ENCODE measurements around the gene C22orf23.
A peak's percentile ranks its signal among the peaks of the same experiment; 100 is the strongest.
"Not testable (repeated sequence)": the region's sequence is repeated elsewhere in the genome, so short reads cannot be mapped to it uniquely, and the experiment has no call there.

C22orf23 gene

DNA sequence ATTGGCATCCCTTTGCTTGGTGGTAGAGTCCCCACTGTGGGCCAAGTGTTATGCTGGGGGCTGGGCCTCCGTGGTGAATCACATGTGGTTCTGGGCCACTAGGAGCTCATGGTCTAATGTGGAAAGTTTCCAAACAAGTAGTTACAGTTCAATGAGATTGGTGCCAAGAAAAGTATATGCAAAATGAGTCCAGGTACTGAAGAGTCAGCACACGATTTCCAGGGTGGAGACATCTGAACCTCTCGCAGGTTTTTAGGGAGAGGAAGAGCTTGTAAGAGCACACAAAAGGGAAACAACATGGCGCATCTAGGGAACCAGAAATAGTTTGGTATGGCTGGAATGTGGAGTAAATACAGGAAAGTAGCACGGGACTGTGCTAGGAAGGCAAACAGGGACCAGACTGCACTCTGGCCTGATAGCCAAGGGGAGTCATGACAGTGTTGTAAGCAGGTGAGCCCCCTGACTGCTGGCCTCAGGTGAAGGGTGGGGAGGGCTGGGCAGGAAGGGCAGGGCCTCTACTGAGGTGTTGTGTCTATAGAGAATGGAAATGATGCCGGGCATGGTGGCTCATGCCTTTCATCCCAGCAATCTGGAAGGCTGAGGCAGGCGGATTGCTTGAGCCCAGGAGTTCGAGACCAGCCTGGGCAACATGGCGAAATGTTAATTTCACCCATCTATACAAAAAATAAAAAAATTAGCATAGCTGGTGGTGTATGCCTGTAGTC is 12.7 kb upstream of the C22orf23 start:
- Histone ChIP-seq H3K4me1 (ENCODE audit: control insufficient read depth, insufficient read depth, low read length) (peaks cover 3% of the 10 kb centered on the region), H3K36me3 (ENCODE audit: control insufficient read depth, insufficient read depth, low read length) (peaks cover 17% of the 10 kb centered on the region), H3K27me3 (ENCODE audit: control insufficient read depth, insufficient read depth, low read length) (no peaks in the 10 kb centered on the region), H3K9me3 (ENCODE audit: control insufficient read depth, low read length) (no peaks in the 10 kb centered on the region), H3K4me3 (ENCODE audit: low read length) (no peak overlapping the region), H3K9ac (ENCODE audit: low read length) (no peak overlapping the region)

DNA sequence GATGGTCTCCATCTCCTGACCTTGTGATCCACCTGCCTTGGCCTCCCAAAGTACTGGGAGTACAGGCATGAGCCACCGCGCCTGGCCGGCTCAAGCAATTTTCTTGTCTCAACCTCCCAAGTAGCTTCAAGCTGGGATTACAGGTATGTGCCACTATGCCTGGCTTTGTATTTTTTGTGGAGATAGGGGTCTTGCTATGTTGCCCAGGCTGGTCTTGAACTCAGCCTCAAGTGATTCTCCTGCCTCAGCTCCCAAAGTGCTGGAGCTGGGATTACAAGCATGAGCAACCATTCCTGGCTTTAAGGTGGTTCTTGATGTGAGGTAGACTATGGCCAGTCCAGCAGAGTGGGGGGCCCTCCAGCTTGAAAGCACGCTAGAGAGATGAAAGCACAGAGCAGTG is 7.7 kb upstream of the C22orf23 start:
- Histone ChIP-seq H3K36me3 (ENCODE audit: control insufficient read depth, insufficient read depth, low read length) (peaks cover 4% of the 10 kb centered on the region), H3K9me3 (ENCODE audit: control insufficient read depth, low read length) (no peaks in the 10 kb centered on the region), H3K27me3 (ENCODE audit: control insufficient read depth, insufficient read depth, low read length) (no peaks in the 10 kb centered on the region), H3K4me1 (ENCODE audit: control insufficient read depth, insufficient read depth, low read length) (peaks cover 3% of the 10 kb centered on the region), H3K9ac (ENCODE audit: low read length) (no peak overlapping the region), H3K4me3 (ENCODE audit: low read length) (no peak overlapping the region)

DNA sequence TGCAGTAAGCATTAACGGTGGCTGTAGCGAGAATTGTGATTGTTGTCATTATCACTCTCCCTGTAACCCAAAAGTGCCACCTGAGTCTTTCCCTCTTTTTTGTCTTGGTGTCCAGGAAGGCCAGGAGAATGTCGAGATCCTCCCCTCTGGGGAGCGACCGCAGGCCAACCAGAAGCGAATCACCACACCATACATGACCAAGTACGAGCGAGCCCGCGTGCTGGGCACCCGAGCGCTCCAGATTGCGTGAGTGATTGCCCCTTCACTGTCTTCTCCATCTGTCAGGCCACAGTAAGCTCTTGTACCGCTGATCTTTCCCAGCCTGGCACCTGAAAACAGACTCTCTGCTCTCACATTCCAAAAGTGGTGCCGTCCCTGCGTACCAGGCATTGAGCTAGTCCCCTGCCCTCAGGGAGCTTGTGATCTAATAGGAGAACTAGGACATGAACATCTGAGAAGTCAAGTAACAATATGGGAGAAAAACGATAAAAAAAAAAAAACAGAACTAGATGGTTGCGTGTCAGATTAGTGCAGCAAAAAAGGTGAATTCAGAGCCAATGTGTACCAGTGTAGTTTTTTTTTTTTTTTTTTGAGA is 5.9 kb upstream of the C22orf23 start:
- H3K27me3 ChIP-seq (ENCODE audit: control insufficient read depth, insufficient read depth, low read length) = no peaks in the 10 kb centered on the region
- H3K4me1 ChIP-seq (ENCODE audit: control insufficient read depth, insufficient read depth, low read length) = peaks cover 7% of the 10 kb centered on the region
- H3K36me3 ChIP-seq (ENCODE audit: control insufficient read depth, insufficient read depth, low read length) = peaks cover 4% of the 10 kb centered on the region
- no peak overlapping the region for H3K9ac ChIP-seq (ENCODE audit: low read length)
- H3K4me3 ChIP-seq (ENCODE audit: low read length) = no peak overlapping the region
- no peaks in the 10 kb centered on the region for H3K9me3 ChIP-seq (ENCODE audit: control insufficient read depth, low read length)

DNA sequence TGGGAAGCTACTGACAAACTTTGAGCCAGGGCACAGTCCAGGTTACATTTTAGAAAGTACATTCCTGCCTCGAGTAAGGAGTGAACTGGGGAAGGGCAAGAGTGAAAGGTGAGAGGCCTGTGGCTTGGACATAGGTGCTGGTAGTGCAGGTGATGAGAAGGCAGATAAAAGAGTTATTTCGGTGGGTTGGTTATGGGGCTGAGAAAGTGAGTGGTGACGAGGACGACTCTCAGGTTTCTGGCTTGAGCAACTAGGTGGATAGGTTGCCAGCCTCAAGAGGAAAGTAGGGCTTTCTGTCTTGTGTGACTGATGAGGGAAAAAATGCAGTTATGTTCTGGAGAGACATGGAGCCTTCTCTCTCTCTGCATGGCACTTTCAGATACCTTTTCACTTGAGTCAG is 3.8 kb upstream of the C22orf23 start:
- Histone ChIP-seq H3K4me1 (ENCODE audit: control insufficient read depth, insufficient read depth, low read length) (peaks cover 18% of the 10 kb centered on the region), H3K4me3 (ENCODE audit: low read length) (no peak overlapping the region), H3K9me3 (ENCODE audit: control insufficient read depth, low read length) (no peaks in the 10 kb centered on the region), H3K27me3 (ENCODE audit: control insufficient read depth, insufficient read depth, low read length) (peaks cover 3% of the 10 kb centered on the region), H3K9ac (ENCODE audit: low read length) (no peak overlapping the region), H3K36me3 (ENCODE audit: control insufficient read depth, insufficient read depth, low read length) (peaks cover 3% of the 10 kb centered on the region)

DNA sequence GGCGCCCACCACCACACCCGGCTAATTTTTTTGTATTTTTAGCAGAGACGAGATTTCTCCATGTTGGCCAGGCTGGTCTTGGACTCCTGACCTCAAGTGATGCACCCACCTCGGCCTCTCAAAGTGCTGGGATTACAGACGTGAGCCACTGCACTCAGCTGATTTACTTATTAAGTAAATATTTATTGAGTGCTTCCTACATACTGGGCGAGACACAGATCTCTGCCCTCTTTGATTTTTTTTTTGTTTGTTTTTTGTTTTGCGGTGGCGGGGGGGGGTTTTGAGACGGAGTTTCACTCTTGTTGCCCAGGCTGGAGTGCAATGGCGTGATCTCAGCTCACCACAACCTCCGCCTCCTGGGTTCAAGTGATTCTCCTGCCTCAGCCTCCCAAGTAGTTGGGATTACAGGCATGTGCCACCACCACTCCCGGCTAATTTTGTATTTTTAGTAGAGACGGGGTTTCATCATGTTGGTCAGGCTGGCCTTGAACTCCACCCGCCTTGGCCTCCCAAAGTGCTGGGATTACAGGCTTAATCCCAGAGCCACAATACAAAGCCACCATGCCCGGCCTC is 2.5 kb upstream of the C22orf23 start:
- not testable (repeated sequence) for H3K36me3 ChIP-seq (ENCODE audit: control insufficient read depth, insufficient read depth, low read length); H3K4me3 ChIP-seq (ENCODE audit: low read length); H3K9me3 ChIP-seq (ENCODE audit: control insufficient read depth, low read length); H3K9ac ChIP-seq (ENCODE audit: low read length); H3K27me3 ChIP-seq (ENCODE audit: control insufficient read depth, insufficient read depth, low read length)
- peaks cover 18% of the 10 kb centered on the region for H3K4me1 ChIP-seq (ENCODE audit: control insufficient read depth, insufficient read depth, low read length)

DNA sequence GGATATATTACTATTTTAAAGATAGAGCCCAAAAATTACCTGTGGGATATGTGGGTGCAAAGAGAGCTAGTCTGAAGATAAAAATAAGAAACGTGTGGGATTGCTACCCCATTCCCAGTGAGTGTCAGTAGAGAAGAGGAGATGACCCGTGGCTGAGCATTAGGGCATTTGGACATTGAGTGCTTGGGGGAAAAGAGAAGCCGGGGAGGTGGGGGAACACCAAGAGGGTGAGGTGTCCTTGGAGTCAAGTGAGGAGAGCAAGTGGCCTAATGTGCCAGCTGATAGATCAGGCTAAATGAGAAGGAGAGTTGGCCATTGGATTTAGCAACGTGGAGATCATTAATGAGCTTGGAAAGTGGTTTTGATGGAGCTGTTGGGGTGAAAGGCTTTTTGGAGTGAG is 1.3 kb upstream of the C22orf23 start:
- peaks cover 18% of the 10 kb centered on the region for H3K4me1 ChIP-seq (ENCODE audit: control insufficient read depth, insufficient read depth, low read length)
- peaks cover 3% of the 10 kb centered on the region for H3K27me3 ChIP-seq (ENCODE audit: control insufficient read depth, insufficient read depth, low read length)
- no peak overlapping the region for H3K4me3 ChIP-seq (ENCODE audit: low read length)
- H3K9me3 ChIP-seq (ENCODE audit: control insufficient read depth, low read length) = no peaks in the 10 kb centered on the region
- no peak overlapping the region for H3K9ac ChIP-seq (ENCODE audit: low read length)
- no peaks in the 10 kb centered on the region for H3K36me3 ChIP-seq (ENCODE audit: control insufficient read depth, insufficient read depth, low read length)

DNA sequence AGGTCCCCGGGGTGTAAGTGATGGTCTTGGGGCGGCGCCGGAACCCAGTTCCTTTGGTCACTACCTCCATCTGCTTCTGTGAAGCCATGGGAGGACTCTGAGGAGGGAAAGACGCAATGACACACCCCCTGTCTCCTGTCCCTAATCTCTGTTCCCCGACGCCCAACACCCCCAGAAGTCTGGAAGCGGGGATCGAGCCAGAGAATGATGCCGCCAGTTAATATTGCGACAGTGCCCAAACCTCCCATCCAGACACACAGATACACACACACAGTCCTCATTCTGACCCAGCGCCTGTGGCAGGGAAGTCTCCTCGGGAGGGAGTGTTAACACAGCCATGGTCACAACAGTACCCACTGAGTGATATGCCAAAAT is 352 bp downstream of the C22orf23 start:
- Histone ChIP-seq H3K36me3 (ENCODE audit: control insufficient read depth, insufficient read depth, low read length) (no peaks in the 10 kb centered on the region), H3K4me1 (ENCODE audit: control insufficient read depth, insufficient read depth, low read length) (peaks cover 18% of the 10 kb centered on the region), H3K9ac (ENCODE audit: low read length) (peak overlapping the region; percentile 93), H3K9me3 (ENCODE audit: control insufficient read depth, low read length) (no peaks in the 10 kb centered on the region), H3K27me3 (ENCODE audit: control insufficient read depth, insufficient read depth, low read length) (peaks cover 3% of the 10 kb centered on the region), H3K4me3 (ENCODE audit: low read length) (peak overlapping the region; percentile 95)

DNA sequence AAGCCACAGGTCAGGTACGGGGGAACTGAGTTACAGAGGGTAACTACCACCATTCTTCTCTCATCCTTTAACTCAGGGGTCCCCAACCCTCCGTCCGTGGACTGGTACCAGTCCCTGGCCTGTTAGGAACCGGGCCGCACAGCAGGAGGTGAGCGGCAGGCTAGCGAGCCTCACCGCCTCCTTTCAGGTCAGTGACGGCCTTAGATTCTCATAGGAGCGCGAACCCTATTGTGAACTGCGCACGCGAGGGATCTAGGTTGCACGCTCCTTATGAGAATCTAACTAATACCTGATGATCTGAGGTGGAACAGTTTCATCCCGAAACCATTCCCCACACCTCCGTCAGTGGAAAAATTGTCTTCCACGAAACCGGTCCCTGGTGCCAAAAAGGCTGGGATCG is 772 bp downstream of the C22orf23 start:
- Histone ChIP-seq H3K4me1 (ENCODE audit: control insufficient read depth, insufficient read depth, low read length) (peaks cover 18% of the 10 kb centered on the region), H3K4me3 (ENCODE audit: low read length) (peak overlapping the region; percentile 95), H3K9ac (ENCODE audit: low read length) (peak overlapping the region; percentile 93)
- not testable (repeated sequence) for H3K36me3 ChIP-seq (ENCODE audit: control insufficient read depth, insufficient read depth, low read length); H3K27me3 ChIP-seq (ENCODE audit: control insufficient read depth, insufficient read depth, low read length); H3K9me3 ChIP-seq (ENCODE audit: control insufficient read depth, low read length)

DNA sequence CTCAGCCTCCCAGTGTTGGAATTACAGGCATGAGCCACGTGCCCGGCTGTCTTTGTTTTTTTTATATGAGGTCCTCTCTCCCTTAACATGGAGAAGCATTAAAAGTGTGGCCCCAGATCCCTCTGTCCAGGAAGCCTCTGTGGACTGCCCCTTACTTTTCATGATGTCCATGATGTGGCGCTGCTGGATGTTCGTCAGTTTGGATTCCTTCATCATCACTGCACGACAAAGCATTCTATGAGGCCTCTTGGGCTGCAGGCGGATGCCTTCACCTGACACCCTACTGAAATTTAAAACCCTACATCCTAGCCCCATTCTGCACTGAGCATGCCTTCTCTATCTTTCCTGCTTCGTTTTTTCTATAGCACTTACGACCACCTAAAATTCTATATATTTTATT is 2.1 kb downstream of the C22orf23 start:
- H3K4me3 ChIP-seq (ENCODE audit: low read length) = no peak overlapping the region
- no peak overlapping the region for H3K9ac ChIP-seq (ENCODE audit: low read length)
- H3K9me3 ChIP-seq (ENCODE audit: control insufficient read depth, low read length) = no peaks in the 10 kb centered on the region
- H3K36me3 ChIP-seq (ENCODE audit: control insufficient read depth, insufficient read depth, low read length) = no peaks in the 10 kb centered on the region
- H3K4me1 ChIP-seq (ENCODE audit: control insufficient read depth, insufficient read depth, low read length) = peaks cover 18% of the 10 kb centered on the region
- peaks cover 3% of the 10 kb centered on the region for H3K27me3 ChIP-seq (ENCODE audit: control insufficient read depth, insufficient read depth, low read length)

DNA sequence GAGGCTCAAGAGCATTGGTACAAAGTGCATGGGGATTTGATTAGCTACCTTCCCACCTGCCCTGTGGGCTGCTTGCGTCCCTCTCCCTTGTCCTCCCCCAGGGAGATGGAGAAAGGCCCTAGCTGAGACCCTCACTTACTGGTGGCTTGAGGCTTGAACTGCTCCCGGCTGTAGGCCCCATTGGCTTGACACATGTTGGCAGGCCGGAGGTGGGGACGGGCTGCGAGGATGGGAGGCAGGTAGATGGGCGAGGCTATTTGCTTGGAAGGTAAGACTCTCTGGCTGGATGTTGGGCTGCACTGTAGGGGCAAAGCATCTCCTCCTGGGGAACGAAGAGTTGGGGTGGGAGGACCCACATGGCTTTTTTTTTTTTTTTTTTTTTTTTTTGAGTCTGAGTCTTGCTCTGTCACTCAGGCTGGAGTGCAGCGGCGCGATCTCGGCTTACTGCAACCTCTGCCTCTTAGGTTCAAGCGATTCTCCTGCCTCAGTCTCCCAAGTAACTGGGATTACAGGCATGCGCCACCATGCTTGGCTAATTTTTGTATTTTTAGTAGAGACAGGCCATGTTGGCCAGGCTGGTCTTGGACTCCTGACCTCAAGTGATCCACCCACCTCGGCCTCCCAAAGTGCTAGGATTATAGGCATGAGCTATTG is 6.1 kb downstream of the C22orf23 start:
- not testable (repeated sequence) for H3K27me3 ChIP-seq (ENCODE audit: control insufficient read depth, insufficient read depth, low read length); H3K36me3 ChIP-seq (ENCODE audit: control insufficient read depth, insufficient read depth, low read length); H3K9ac ChIP-seq (ENCODE audit: low read length); H3K9me3 ChIP-seq (ENCODE audit: control insufficient read depth, low read length); H3K4me3 ChIP-seq (ENCODE audit: low read length)
- H3K4me1 ChIP-seq (ENCODE audit: control insufficient read depth, insufficient read depth, low read length) = peaks cover 17% of the 10 kb centered on the region

DNA sequence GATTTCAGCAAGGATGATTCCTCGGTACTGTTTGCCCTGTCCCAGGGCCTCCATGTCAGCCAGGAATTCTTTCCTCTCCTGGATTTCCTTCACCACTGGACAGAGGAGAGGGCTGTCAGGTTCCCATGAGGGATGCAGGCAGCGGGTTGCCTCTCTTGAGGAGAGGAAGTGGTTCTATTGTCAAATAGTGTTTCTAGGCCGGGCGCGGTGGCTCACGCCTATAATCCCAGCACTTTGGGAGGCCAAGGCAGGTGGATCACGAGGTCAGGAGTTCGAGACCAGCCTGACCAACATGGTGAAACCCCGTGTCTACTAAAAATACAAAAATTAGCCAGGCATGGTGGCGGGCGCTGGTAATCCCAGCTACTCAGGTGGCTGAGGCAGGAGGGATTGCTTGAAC is 9.0 kb downstream of the C22orf23 start:
- H3K4me1 ChIP-seq (ENCODE audit: control insufficient read depth, insufficient read depth, low read length) = peaks cover 17% of the 10 kb centered on the region
- not testable (repeated sequence) for H3K4me3 ChIP-seq (ENCODE audit: low read length); H3K36me3 ChIP-seq (ENCODE audit: control insufficient read depth, insufficient read depth, low read length); H3K9me3 ChIP-seq (ENCODE audit: control insufficient read depth, low read length); H3K9ac ChIP-seq (ENCODE audit: low read length); H3K27me3 ChIP-seq (ENCODE audit: control insufficient read depth, insufficient read depth, low read length)

DNA sequence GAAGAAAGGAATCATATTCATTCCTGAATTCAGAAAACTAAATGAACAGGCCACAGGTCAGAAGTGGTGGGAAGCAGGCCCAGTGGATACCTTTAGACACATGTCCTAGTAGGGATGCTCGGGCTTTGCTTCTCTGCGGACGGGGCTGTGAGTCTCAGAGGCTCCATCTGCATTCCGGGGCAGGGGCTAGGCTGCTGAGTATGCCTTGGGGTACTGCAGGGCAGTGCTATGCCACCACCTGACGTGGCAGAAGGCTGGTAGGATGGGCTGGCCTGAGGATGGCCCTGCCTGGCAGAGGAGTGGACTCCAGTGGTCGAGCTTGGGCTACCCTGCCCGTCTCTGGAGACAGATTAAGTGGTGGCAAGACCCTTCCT is 9.6 kb downstream of the C22orf23 start:
- H3K4me1 ChIP-seq (ENCODE audit: control insufficient read depth, insufficient read depth, low read length) = peaks cover 17% of the 10 kb centered on the region
- H3K9me3 ChIP-seq (ENCODE audit: control insufficient read depth, low read length) = no peaks in the 10 kb centered on the region
- no peak overlapping the region for H3K9ac ChIP-seq (ENCODE audit: low read length)
- H3K36me3 ChIP-seq (ENCODE audit: control insufficient read depth, insufficient read depth, low read length) = peaks cover 3% of the 10 kb centered on the region
- no peak overlapping the region for H3K4me3 ChIP-seq (ENCODE audit: low read length)
- no peaks in the 10 kb centered on the region for H3K27me3 ChIP-seq (ENCODE audit: control insufficient read depth, insufficient read depth, low read length)

Measured in mucosa of stomach (tissue), 1 donor.